ENCODE results near the gene CEP104. TPM values are rescaled to one million over a fixed set of nuclear protein-coding genes. Genes with fewer than 3 reads are reported as not detected.
A peak's percentile ranks its signal among the peaks of the same experiment; 100 is the strongest.

The CEP104 gene
- total RNA-seq, 1 experiment from 2014 or later, result 34.5 TPM

DNA sequence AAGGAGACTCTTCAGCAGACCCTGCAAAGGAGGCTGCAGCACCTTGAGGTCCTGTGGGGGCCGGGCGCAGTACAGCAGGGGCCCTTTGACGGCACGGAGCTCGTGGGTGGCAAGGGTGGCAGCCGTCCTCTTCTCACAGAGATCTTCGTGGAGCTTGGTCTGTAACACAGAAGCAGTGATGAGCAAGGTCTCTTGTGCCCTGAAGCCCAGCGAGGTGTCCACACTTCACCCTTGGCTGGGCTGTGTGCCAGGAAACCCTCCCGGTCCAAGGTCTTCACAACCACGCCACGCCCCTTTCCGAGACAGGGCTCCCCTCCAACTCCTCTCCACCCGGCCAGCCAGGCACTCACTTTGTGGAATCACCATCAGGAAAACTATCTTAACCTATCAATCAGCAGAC lies 72.0 kb downstream of the CEP104 start:
- Histone ChIP-seq H2AK5ac (ENCODE audit: insufficient read length, low read length) (no peak overlapping the region), H3K4me2 (ENCODE audit: insufficient read depth, insufficient read length, low read length) (no peak overlapping the region), H2AFZ (ENCODE audit: low read length) (no peak overlapping the region), H3K23ac (ENCODE audit: insufficient read length, low read depth, low read length) (no peak overlapping the region), H2BK12ac (ENCODE audit: insufficient read length, low read depth, low read length) (no peak overlapping the region), H4K91ac (ENCODE audit: insufficient read length, low read depth, low read length) (no peak overlapping the region), H4K5ac (ENCODE audit: insufficient read length, low read depth, low read length) (no peak overlapping the region), H3K4ac (ENCODE audit: low read depth, low read length) (no peak overlapping the region), H3T11ph (ENCODE audit: low read length) (no peak overlapping the region), H2BK20ac (ENCODE audit: low read depth, low read length, poor library complexity, severe bottlenecking) (no peak overlapping the region), H4K20me1 (ENCODE audit: control insufficient read depth, insufficient read depth, insufficient read length) (no peaks in the 10 kb centered on the region), H3K4me1 (ENCODE audit: insufficient read depth, low read length) (no peaks in the 10 kb centered on the region), H3K18ac (ENCODE audit: insufficient read length, low read depth, low read length) (no peak overlapping the region), H2BK5ac (ENCODE audit: insufficient read length, low read length) (no peak overlapping the region), H2BK120ac (ENCODE audit: low read depth, low read length, poor library complexity, severe bottlenecking) (no peak overlapping the region), H3K9ac (ENCODE audit: extremely low read depth, insufficient read length, low read length) (no peak overlapping the region), H4K8ac (replicated peaks; ENCODE audit: insufficient read length, low read depth, low read length) (no peak overlapping the region), H2BK15ac (ENCODE audit: low read depth, low read length) (no peak overlapping the region), H3K27ac (ENCODE audit: insufficient read length, low read depth, low read length) (no peak overlapping the region), H3K9me3 (ENCODE audit: control insufficient read depth, low read depth, low read length) (no peaks in the 10 kb centered on the region), H3K56ac (ENCODE audit: insufficient read length, low read depth, low read length) (no peak overlapping the region), H3K27me3 (ENCODE audit: insufficient read depth, low read length) (no peaks in the 10 kb centered on the region), H3K14ac (ENCODE audit: insufficient read depth, low read length) (no peak overlapping the region), H3K23me2 (ENCODE audit: insufficient read length, low read depth, low read length, poor library complexity, severe bottlenecking) (no peaks in the 10 kb centered on the region), H3K79me1 (ENCODE audit: insufficient read depth, low read depth, low read length, poor library complexity, severe bottlenecking) (no peaks in the 10 kb centered on the region), H3K79me2 (ENCODE audit: insufficient read depth, low read length) (peaks cover 3% of the 10 kb centered on the region; the same call in 1 of the 2 replicates)
- WGBS (ENCODE audit: extremely low coverage, insufficient read length, low lambda C conversion rate), result no CpG with 5 or more reads among the region's 13 CpGs
- H3K4me3 Mint-ChIP-seq, result peak overlapping the region in 1 of 2 experiments; percentile 14; a peak in 1 of 5 replicates
- peak overlapping the region; percentile 57 to 95 (median 93); a peak in 4 of 7 replicates for H3K27ac Mint-ChIP-seq
- peaks cover 10 to 11% of the 10 kb centered on the region in 2 experiments for H3K4me1 Mint-ChIP-seq
- DNase-seq, result no peak
- no peaks in the 10 kb centered on the region for H3K27me3 Mint-ChIP-seq (ENCODE audit: low read depth)
- H3K9me3 Mint-ChIP-seq, result no peaks in the 10 kb centered on the region
- H3K36me3 Mint-ChIP-seq (ENCODE audit: insufficient read depth in 1 of 3, low read depth in 3 of 3), result peaks cover 66 to 79% (median 74%) of the 10 kb centered on the region in 3 experiments
- TF ChIP-seq, protein P1, sequence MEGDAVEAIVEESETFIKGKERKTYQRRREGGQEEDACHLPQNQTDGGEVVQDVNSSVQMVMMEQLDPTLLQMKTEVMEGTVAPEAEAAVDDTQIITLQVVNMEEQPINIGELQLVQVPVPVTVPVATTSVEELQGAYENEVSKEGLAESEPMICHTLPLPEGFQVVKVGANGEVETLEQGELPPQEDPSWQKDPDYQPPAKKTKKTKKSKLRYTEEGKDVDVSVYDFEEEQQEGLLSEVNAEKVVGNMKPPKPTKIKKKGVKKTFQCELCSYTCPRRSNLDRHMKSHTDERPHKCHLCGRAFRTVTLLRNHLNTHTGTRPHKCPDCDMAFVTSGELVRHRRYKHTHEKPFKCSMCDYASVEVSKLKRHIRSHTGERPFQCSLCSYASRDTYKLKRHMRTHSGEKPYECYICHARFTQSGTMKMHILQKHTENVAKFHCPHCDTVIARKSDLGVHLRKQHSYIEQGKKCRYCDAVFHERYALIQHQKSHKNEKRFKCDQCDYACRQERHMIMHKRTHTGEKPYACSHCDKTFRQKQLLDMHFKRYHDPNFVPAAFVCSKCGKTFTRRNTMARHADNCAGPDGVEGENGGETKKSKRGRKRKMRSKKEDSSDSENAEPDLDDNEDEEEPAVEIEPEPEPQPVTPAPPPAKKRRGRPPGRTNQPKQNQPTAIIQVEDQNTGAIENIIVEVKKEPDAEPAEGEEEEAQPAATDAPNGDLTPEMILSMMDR (conservative IDR thresholded peaks at IDR 0.05), result no peak

Measured in H9 (cell line).